ENCODE data around the gene CCDC57. TPM values are rescaled to one million over a fixed set of nuclear protein-coding genes. Genes with fewer than 3 reads are reported as not detected.
A peak's percentile ranks its signal among the peaks of the same experiment; 100 is the strongest.

CCDC57 gene
- total and polyA plus RNA-seq, 12 donors, result 7.0 to 34.5 (median 10.7) TPM

GRCh38 chr17:82225368-82226029, 12.9 kb upstream of the CCDC57 start:
- WGBS, 2 donors, result 51 to 59% methylated on average over 24 of the region's 24 CpGs
- H3K27ac ChIP-seq, result peak overlapping the region in 5 of 10 donors; percentile 0 to 64 (median 53)
- no peaks in the 10 kb centered on the region for H3K27me3 ChIP-seq
- no peaks in the 10 kb centered on the region for H3K36me3 ChIP-seq
- intact Hi-C loops (cut with DNase I), result no loop called here
- no peaks in the 10 kb centered on the region for H3K9me3 ChIP-seq
- ATAC-seq (peak in 3 of 8 donors; percentile 3 to 28 (median 8)), DNase-seq (peak in 1 of 2 donors; percentile 21)
- H3K4me1 ChIP-seq, result peaks cover 4 to 47% (median 39%) of the 10 kb centered on the region in 9 donors
- H3K4me3 ChIP-seq, result no peak overlapping the region
- TF ChIP-seq CTCF (IDR thresholded peaks at IDR 0.05), result no peak

DNA sequence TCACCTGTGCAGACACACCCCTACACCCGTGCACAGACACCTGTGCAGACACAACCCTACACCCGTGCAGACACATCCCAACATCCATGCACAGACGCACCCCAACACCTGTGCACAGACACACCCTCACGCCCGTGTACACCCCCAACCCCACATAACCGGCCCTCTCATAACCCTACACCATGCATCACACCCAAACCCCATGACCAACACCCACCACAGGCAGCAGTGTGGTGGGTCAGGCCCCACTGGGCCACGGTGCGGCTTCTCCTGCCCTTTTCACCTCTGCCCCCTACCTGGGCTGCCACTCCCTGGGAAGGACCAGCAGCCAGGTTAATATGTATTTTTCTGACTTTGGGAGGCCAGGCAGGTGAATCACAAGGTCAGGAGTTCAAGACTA, 12.0 kb upstream of the CCDC57 start:
- ATAC-seq, result no peak
- 84 to 91% methylated on average over 8 of the region's 8 CpGs for WGBS, 2 donors
- no peaks in the 10 kb centered on the region for H3K9me3 ChIP-seq

GRCh38 chr17:82223517-82223916, 10.9 kb upstream of the CCDC57 start:
- Histone ChIP-seq H3K27me3 (no peaks in the 10 kb centered on the region), H3K36me3 (no peaks in the 10 kb centered on the region), H3K4me1 (peaks cover 0 to 40% (median 25%) of the 10 kb centered on the region in 9 donors), H3K9me3 (no peaks in the 10 kb centered on the region), H3K4me3 (no peak overlapping the region), H3K27ac (no peak overlapping the region)
- WGBS, 2 donors, result 81 to 88% methylated on average over 5 of the region's 5 CpGs
- ATAC-seq (no peak), DNase-seq (no peak)
- TF ChIP-seq CTCF (IDR thresholded peaks at IDR 0.05), result no peak
- intact Hi-C loops (cut with DNase I), result no loop called here

More for the DNA sequence above, 12.0 kb upstream of the CCDC57 start:
- TF ChIP-seq CTCF (IDR thresholded peaks at IDR 0.05), result no peak
- H3K4me1 ChIP-seq, result peaks cover 4 to 39% (median 31%) of the 10 kb centered on the region in 9 donors
- no peaks in the 10 kb centered on the region for H3K27me3 ChIP-seq
- H3K36me3 ChIP-seq, result no peaks in the 10 kb centered on the region
- DNase-seq, result no peak
- intact Hi-C loops (cut with DNase I), result no loop called here
- no peak overlapping the region for H3K4me3 ChIP-seq
- H3K27ac ChIP-seq, result no peak overlapping the region

DNA sequence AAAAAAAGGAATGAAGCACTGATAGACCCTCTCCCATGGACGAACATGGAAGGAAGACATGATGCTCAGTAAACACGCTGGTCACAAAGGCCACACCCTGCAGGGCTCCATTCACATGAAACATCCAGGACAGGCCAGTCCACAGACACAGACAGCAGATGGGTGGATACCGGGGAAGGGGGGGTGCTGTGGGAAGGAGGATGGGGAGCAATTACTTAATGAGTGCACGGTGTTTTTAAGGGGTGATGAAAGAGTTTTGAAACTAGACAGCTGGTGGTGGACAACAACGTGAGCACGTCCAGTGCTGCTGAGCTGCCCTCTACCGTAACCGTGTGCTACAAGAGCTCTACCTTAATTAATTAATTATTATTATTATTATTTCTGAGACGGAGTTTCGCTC, 10.2 kb upstream of the CCDC57 start:
- peaks cover 0 to 40% (median 19%) of the 10 kb centered on the region in 9 donors for H3K4me1 ChIP-seq
- DNase-seq (no peak), ATAC-seq (no peak)
- 68% methylated on average over 10 of the region's 10 CpGs for WGBS, 2 donors
- TF ChIP-seq CTCF (IDR thresholded peaks at IDR 0.05), result no peak
- no peaks in the 10 kb centered on the region for H3K9me3 ChIP-seq
- intact Hi-C loops (cut with DNase I), result no loop called here
- H3K4me3 ChIP-seq, result no peak overlapping the region
- H3K36me3 ChIP-seq, result no peaks in the 10 kb centered on the region
- peak overlapping the region in 1 of 10 donors; percentile 20 for H3K27ac ChIP-seq
- H3K27me3 ChIP-seq, result no peaks in the 10 kb centered on the region

Measured in heart right ventricle (tissue), 16 donors.